ENCODE results near the gene CEP63. TPM values are rescaled to one million over a fixed set of nuclear protein-coding genes. Genes with fewer than 3 reads are reported as not detected.

The CEP63 gene
- total RNA-seq, 4 donors from 2014 or later, result 21.3 to 26.5 (median 24.3) TPM

- Histone ChIP-seq H3K27ac (no peak overlapping the region), H3K36me3 (no peaks in the 10 kb centered on the region), H3K9me3 (no peaks in the 10 kb centered on the region), H3K27me3 (no peaks in the 10 kb centered on the region), H3K4me3 (replicated peaks in 1 of 3) (no peak overlapping the region), H3K4me1 (peaks cover 0 to 3% of the 10 kb centered on the region in 2 donors)
- no peak for DNase-seq
- 85 to 92% methylated on average over 1 of the region's 1 CpG for WGBS, 2 donors
- TF ChIP-seq CTCF (IDR thresholded peaks at IDR 0.05) (no peak), POLR2A (IDR thresholded peaks at IDR 0.05) (no peak)
- intact Hi-C loops (cut with DNase I), result no loop called here
These were observed 47.6 kb downstream of the CEP63 start for GRCh38 chr3:134533493-134533892.

- no peak overlapping the region for H3K4me3 ChIP-seq (replicated peaks in 1 of 3)
- no peak for DNase-seq
- no peak overlapping the region for H3K27ac ChIP-seq
- H3K9me3 ChIP-seq, result no peaks in the 10 kb centered on the region
- no peaks in the 10 kb centered on the region for H3K27me3 ChIP-seq
- intact Hi-C loops (cut with DNase I), result no loop called here
- TF ChIP-seq POLR2A (IDR thresholded peaks at IDR 0.05), result no peak
- no peak for TF ChIP-seq CTCF (IDR thresholded peaks at IDR 0.05)
- H3K36me3 ChIP-seq, result no peaks in the 10 kb centered on the region
- H3K4me1 ChIP-seq, result peaks cover 0 to 3% of the 10 kb centered on the region in 2 donors
- 96 to 98% methylated on average over 4 of the region's 4 CpGs for WGBS, 2 donors
These were observed 49.5 kb downstream of the CEP63 start for GRCh38 chr3:134535186-134535970.

- intact Hi-C loops (cut with DNase I), result no loop called here
- Histone ChIP-seq H3K36me3 (no peaks in the 10 kb centered on the region), H3K4me3 (replicated peaks in 1 of 3) (no peak overlapping the region), H3K4me1 (peaks cover 0 to 3% of the 10 kb centered on the region in 2 donors), H3K9me3 (no peaks in the 10 kb centered on the region), H3K27me3 (no peaks in the 10 kb centered on the region), H3K27ac (no peak overlapping the region)
- TF ChIP-seq CTCF (IDR thresholded peaks at IDR 0.05) (no peak), POLR2A (IDR thresholded peaks at IDR 0.05) (no peak)
- DNase-seq, result no peak
- WGBS, 2 donors, result 69 to 83% methylated on average over 5 of the region's 5 CpGs
These were observed 50.9 kb downstream of the CEP63 start for GRCh38 chr3:134536781-134537180.

GRCh38 chr3:134542287-134542958, 56.6 kb downstream of the CEP63 start:
- no peaks in the 10 kb centered on the region for H3K9me3 ChIP-seq
- 62 to 79% methylated on average over 3 of the region's 3 CpGs for WGBS, 2 donors
- no peaks in the 10 kb centered on the region for H3K27me3 ChIP-seq
- TF ChIP-seq CTCF (IDR thresholded peaks at IDR 0.05) (no peak), POLR2A (IDR thresholded peaks at IDR 0.05) (no peak)
- H3K36me3 ChIP-seq, result peaks cover 0 to 9% of the 10 kb centered on the region in 2 donors
- intact Hi-C loops (cut with DNase I), result no loop called here
- no peak overlapping the region for H3K27ac ChIP-seq
- DNase-seq, result no peak
- no peaks in the 10 kb centered on the region for H3K4me1 ChIP-seq
- H3K4me3 ChIP-seq (replicated peaks in 1 of 3), result no peak overlapping the region

- H3K36me3 ChIP-seq, result peaks cover 0 to 10% of the 10 kb centered on the region in 2 donors
- no peaks in the 10 kb centered on the region for H3K4me1 ChIP-seq
- H3K27me3 ChIP-seq, result no peaks in the 10 kb centered on the region
- no peak overlapping the region for H3K27ac ChIP-seq
- no peaks in the 10 kb centered on the region for H3K9me3 ChIP-seq
- intact Hi-C loops (cut with DNase I), result no loop called here
- DNase-seq, result no peak
- TF ChIP-seq POLR2A (IDR thresholded peaks at IDR 0.05) (no peak), CTCF (IDR thresholded peaks at IDR 0.05) (no peak)
- no peak overlapping the region for H3K4me3 ChIP-seq (replicated peaks in 1 of 3)
- WGBS, 2 donors, result 90 to 91% methylated on average over 3 of the region's 3 CpGs
These were observed 57.3 kb downstream of the CEP63 start for GRCh38 chr3:134543113-134543512.
